Neutrophil (primary cell): ENCODE measurements around the gene ANKRD11.

Experiments
- H3K27ac ChIP-seq: fragments of 200-600 bp; sonication (generic); 2 replicates; pipeline ENCODE4 v1.5.1; 2016; ENCODE audit warnings: mild to moderate bottlenecking, moderate library complexity
- H3K27me3 ChIP-seq: fragments of 200-600 bp; sonication (generic); 2 replicates; pipeline ENCODE4 v1.6.0; 2016; ENCODE audit warnings: mild to moderate bottlenecking
- H3K36me3 ChIP-seq: fragments of 200-600 bp; sonication (generic); 2 replicates; pipeline ENCODE4 v1.5.1; 2017
- H3K4me1 ChIP-seq, 2 experiments: fragments of 200-600 bp in 1 of 2; sonication (generic) in 1 of 2; 1 replicate in 1 of 2; 2 replicates in 1 of 2; pipeline versions ENCODE4 v1.5.1 to v1.6.1; 2013 to 2016; ENCODE audit warnings: low read depth in 1 of 2, low read length in 1 of 2, mild to moderate bottlenecking in 1 of 2, moderate library complexity in 1 of 2; ENCODE audit not compliant: control insufficient read depth in 1 of 2, insufficient read depth in 1 of 2
- H3K4me3 ChIP-seq, 2 experiments: fragments of 200-600 bp in 1 of 2; sonication (generic) in 1 of 2; 1 replicate in 1 of 2; 2 replicates in 1 of 2; pipeline ENCODE4 v1.5.1; 2013 to 2016; ENCODE audit warnings: low read depth in 1 of 2, low read length in 1 of 2, mild to moderate bottlenecking in 1 of 2, moderate library complexity in 1 of 2
- H3K9me3 ChIP-seq: fragments of 200-600 bp; sonication (generic); 2 replicates; pipeline ENCODE4 v1.5.1; 2016
- TF ChIP-seq, protein P1 (sequence below): fragments of 200-600 bp; sonication (generic); IDR thresholded peaks from 2 replicates; pipeline ENCODE4 v1.5.1; 2016; ENCODE audit warnings: antibody characterized with exemption

ANKRD11 gene

DNA sequence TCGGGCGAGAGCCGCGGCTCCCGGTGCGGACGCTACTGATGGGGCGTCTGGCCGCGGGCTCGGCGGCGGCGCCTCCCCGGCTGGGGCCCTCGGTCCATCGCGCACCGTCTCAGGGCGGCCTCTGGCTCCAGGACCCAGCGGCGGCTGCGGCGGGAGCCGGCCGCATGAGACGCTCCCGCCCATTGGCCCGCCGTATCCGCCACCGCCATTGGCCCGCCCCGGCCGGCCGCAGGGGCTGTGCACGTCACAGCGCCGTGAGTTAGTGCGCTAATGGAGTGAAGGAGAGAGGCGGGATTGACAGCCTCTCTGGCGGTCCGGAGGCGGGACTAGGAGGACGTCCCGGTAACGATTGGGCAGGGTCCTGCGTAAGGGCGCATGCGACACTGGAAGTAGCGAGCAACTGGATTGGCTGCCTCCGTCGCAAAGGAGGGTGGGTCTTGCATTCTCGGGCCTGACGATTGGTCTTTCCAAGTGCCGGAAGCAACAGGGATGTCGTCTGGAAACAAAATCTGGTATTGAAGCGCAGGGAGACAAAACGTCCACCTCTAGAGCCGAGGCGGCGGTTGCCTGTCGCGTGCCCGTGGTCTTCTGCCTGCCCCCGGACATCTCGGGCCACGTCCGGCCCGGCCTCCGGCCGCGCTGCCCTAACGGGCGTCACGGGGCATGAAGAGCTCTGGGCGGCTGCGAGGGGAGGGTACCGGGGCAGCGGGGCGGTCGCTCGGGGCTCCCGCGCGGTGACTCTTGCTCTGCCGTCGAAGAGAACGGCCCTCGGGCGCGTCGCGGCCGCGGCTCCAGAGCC lies at the start of gene ANKRD11:
TSS of gene ANKRD11 (minus strand) at position 123 of the 799 bp plus-strand sequence. CDS start 173,542 bp downstream, outside the sequence.
- peaks cover 16% of the 10 kb centered on the region for H3K36me3 ChIP-seq
- H3K4me3 ChIP-seq, result peak within 1 kb of the TSS; percentile 94 to 97
- peak within 1 kb of the TSS; percentile 99 for H3K27ac ChIP-seq
- TF ChIP-seq, protein P1, sequence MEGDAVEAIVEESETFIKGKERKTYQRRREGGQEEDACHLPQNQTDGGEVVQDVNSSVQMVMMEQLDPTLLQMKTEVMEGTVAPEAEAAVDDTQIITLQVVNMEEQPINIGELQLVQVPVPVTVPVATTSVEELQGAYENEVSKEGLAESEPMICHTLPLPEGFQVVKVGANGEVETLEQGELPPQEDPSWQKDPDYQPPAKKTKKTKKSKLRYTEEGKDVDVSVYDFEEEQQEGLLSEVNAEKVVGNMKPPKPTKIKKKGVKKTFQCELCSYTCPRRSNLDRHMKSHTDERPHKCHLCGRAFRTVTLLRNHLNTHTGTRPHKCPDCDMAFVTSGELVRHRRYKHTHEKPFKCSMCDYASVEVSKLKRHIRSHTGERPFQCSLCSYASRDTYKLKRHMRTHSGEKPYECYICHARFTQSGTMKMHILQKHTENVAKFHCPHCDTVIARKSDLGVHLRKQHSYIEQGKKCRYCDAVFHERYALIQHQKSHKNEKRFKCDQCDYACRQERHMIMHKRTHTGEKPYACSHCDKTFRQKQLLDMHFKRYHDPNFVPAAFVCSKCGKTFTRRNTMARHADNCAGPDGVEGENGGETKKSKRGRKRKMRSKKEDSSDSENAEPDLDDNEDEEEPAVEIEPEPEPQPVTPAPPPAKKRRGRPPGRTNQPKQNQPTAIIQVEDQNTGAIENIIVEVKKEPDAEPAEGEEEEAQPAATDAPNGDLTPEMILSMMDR, result peak; percentile 54
- H3K9me3 ChIP-seq, result no peaks in the 10 kb centered on the region
- no peaks in the 10 kb centered on the region for H3K27me3 ChIP-seq
- H3K4me1 ChIP-seq, result peaks cover 50 to 54% of the 10 kb centered on the region in 2 experiments

DNA sequence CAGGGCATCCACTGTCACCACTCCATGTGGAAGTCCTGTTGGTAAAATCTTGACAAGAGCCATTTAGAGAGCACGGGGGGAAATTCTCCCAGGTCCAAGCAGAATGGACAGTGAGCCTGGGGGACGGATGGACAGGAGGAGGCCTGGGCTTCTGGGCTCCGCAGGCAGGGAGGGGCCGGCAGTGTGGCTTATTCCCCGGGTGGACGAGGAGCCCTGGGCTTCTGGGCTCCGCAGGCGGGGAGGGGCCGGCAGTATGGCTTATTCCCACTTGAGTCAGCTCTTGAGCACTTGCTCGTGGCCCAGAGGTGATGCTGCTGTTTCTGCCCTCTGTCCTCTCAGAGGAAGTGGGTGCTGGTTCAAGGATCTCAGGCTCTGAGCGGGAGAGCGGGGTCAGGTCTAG lies 47.9 kb upstream of the ANKRD11 start:
- peaks cover 32% of the 10 kb centered on the region for H3K36me3 ChIP-seq
- no peaks in the 10 kb centered on the region for H3K27me3 ChIP-seq
- peaks cover 22 to 24% of the 10 kb centered on the region in 2 experiments for H3K4me1 ChIP-seq
- H3K4me3 ChIP-seq, result no peak overlapping the region
- no peaks in the 10 kb centered on the region for H3K9me3 ChIP-seq
- no peak overlapping the region for H3K27ac ChIP-seq
- TF ChIP-seq, protein P1, result no peak

DNA sequence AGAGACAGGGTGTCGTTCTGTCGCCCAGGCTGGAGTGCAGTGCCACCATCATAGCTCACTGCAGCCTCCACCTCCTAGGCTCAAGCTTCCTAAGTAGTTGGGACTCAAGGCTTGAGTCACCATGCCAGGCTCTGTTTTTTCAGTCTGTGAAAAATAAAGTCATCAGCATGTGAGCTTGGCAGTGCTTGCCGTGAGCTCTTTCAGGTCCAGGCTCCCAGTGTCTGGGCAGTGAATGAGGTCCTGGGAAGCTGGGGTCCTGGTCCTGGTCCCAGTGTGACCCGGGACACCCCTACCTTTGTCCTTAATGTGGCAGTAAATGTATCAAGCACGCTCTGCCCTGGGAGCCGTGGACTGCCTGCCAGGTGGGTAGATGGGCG lies 47.2 kb upstream of the ANKRD11 start:
- no peaks in the 10 kb centered on the region for H3K9me3 ChIP-seq
- peaks cover 28 to 31% of the 10 kb centered on the region in 2 experiments for H3K4me1 ChIP-seq
- no peaks in the 10 kb centered on the region for H3K27me3 ChIP-seq
- H3K27ac ChIP-seq, result no peak overlapping the region
- peaks cover 32% of the 10 kb centered on the region for H3K36me3 ChIP-seq
- H3K4me3 ChIP-seq, result no peak overlapping the region
- TF ChIP-seq, protein P1, result no peak

DNA sequence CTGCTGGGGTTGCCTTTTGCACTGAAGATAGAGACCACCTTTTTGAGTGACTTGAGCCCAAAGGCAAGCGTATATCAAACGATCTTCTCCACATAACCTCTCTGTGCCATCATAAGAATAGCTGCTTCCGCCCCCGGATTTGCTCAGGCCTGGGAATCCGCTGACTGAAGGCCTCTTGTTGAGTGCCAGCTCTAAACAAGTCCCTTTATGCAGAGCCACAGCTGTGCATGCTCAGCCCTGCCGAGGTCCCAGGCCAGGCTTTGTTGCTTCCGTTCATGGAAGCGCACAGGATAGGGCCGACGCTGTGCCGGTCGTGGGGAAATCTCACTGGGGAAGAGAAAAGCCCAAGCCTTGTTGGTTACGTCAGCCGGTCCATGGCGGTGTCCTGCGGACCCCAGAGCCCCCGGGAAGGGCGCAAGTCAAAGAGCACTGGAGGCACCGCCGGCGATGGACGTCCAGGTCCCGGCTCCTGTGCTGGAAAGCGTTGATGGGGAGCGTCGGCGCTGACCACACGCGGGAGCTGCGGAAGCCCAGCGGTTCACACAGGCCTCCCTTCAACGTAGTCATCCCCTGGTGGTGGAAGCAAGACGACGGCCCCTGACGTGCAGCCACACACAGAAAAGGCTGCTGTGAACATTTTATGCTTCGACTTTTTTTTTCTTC lies 46.7 kb upstream of the ANKRD11 start:
- Histone ChIP-seq H3K9me3 (no peaks in the 10 kb centered on the region), H3K27ac (no peak overlapping the region), H3K36me3 (peaks cover 35% of the 10 kb centered on the region), H3K4me3 (no peak overlapping the region), H3K27me3 (no peaks in the 10 kb centered on the region), H3K4me1 (peaks cover 34 to 36% of the 10 kb centered on the region in 2 experiments)
- TF ChIP-seq, protein P1, result no peak

DNA sequence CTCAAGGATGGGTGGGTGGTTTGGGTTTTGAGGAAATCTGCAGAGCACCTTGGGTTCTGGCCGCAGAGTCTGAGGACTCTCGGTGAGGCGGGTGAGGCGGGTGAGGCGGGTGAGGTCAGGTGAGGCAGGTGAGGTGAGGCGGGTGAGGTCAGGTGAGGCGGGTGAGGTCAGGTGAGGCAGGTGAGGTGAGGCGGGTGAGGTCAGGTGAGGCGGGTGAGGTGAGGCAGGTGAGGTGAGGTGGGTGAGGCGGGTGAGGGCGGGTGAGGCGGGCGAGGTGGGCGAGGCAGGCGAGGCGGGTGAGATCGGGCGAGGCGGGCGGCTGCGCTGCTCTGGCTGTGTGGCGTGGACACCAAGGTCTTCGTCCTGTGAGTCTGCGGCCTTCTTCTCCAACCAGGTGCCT lies 46.0 kb upstream of the ANKRD11 start:
- Histone ChIP-seq H3K4me1 (peaks cover 39% of the 10 kb centered on the region in 2 experiments), H3K4me3 (no peak overlapping the region), H3K27ac (peak overlapping the region; percentile 94), H3K36me3 (peaks cover 35% of the 10 kb centered on the region), H3K9me3 (no peaks in the 10 kb centered on the region), H3K27me3 (no peaks in the 10 kb centered on the region)
- TF ChIP-seq, protein P1, result no peak
